ENCODE measurements around the gene MAPK10.

Gene MAPK10

GRCh38 chr4:86247906-86248305, 111.9 kb downstream of the MAPK10 start:
- no peaks in the 10 kb centered on the region for H3K79me2 ChIP-seq (ENCODE audit: low read length)
- no peaks in the 10 kb centered on the region for H3K27me3 ChIP-seq (ENCODE audit: low read depth, low read length)
- H3K36me3 ChIP-seq (replicated peaks; ENCODE audit: low read depth, low read length): no peaks in the 10 kb centered on the region
- no peak for TF ChIP-seq EZH2phosphoT487 (IDR thresholded peaks at IDR 0.05; ENCODE audit: low read depth)
- TF ChIP-seq, protein P1, sequence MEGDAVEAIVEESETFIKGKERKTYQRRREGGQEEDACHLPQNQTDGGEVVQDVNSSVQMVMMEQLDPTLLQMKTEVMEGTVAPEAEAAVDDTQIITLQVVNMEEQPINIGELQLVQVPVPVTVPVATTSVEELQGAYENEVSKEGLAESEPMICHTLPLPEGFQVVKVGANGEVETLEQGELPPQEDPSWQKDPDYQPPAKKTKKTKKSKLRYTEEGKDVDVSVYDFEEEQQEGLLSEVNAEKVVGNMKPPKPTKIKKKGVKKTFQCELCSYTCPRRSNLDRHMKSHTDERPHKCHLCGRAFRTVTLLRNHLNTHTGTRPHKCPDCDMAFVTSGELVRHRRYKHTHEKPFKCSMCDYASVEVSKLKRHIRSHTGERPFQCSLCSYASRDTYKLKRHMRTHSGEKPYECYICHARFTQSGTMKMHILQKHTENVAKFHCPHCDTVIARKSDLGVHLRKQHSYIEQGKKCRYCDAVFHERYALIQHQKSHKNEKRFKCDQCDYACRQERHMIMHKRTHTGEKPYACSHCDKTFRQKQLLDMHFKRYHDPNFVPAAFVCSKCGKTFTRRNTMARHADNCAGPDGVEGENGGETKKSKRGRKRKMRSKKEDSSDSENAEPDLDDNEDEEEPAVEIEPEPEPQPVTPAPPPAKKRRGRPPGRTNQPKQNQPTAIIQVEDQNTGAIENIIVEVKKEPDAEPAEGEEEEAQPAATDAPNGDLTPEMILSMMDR (IDR thresholded peaks at IDR 0.05; ENCODE audit: low read depth, low read length): no peak
- no peaks in the 10 kb centered on the region for H3K9me3 ChIP-seq (ENCODE audit: insufficient read depth, low read length)
- no peak overlapping the region for H2AFZ ChIP-seq (ENCODE audit: low read depth, low read length)
- H3K4me3 ChIP-seq (ENCODE audit: low read length): no peak overlapping the region
- no peak overlapping the region for H3K27ac ChIP-seq (ENCODE audit: low read length)
- no peaks in the 10 kb centered on the region for H4K20me1 ChIP-seq (ENCODE audit: insufficient read depth, low read length)
- no peak overlapping the region for H3K4me2 ChIP-seq (ENCODE audit: low read length)
- no peak overlapping the region for H3K9ac ChIP-seq (ENCODE audit: low read length)
- no peaks in the 10 kb centered on the region for H3K4me1 ChIP-seq (ENCODE audit: low read length)

DNA sequence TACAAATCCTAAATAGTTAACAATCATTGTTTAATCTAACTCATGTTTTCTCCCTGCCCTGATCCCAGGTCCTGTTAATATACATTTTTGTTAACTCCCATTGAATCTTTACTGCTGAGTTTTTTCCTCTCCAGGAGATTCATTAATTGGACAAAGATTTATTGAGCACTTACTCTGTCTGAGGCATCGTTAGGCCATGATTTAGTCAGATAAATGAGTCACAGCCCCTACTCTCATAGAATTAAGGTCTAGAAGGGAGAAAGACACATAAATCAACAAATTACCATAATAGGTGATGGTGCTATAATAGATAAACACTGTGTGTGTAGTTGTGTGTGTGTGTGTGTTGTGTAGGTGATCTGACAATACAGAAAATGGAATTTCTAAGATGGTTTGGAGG, 112.5 kb downstream of the MAPK10 start:
- no peaks in the 10 kb centered on the region for H3K4me1 ChIP-seq (ENCODE audit: low read length)
- no peak overlapping the region for H3K4me2 ChIP-seq (ENCODE audit: low read length)
- no peak overlapping the region for H2AFZ ChIP-seq (ENCODE audit: low read depth, low read length)
- H3K4me3 ChIP-seq (ENCODE audit: low read length): no peak overlapping the region
- no peaks in the 10 kb centered on the region for H3K36me3 ChIP-seq (replicated peaks; ENCODE audit: low read depth, low read length)
- no peak overlapping the region for H3K27ac ChIP-seq (ENCODE audit: low read length)
- TF ChIP-seq EZH2phosphoT487 (IDR thresholded peaks at IDR 0.05; ENCODE audit: low read depth): no peak
- TF ChIP-seq, protein P1 (IDR thresholded peaks at IDR 0.05; ENCODE audit: low read depth, low read length): no peak
- no peaks in the 10 kb centered on the region for H3K79me2 ChIP-seq (ENCODE audit: low read length)
- no peaks in the 10 kb centered on the region for H4K20me1 ChIP-seq (ENCODE audit: insufficient read depth, low read length)
- H3K9me3 ChIP-seq (ENCODE audit: insufficient read depth, low read length): no peaks in the 10 kb centered on the region
- H3K27me3 ChIP-seq (ENCODE audit: low read depth, low read length): no peaks in the 10 kb centered on the region
- H3K9ac ChIP-seq (ENCODE audit: low read length): no peak overlapping the region

- H3K9me3 ChIP-seq (ENCODE audit: insufficient read depth, low read length): no peaks in the 10 kb centered on the region
- H4K20me1 ChIP-seq (ENCODE audit: insufficient read depth, low read length): no peaks in the 10 kb centered on the region
- H3K4me1 ChIP-seq (ENCODE audit: low read length): no peaks in the 10 kb centered on the region
- no peaks in the 10 kb centered on the region for H3K27me3 ChIP-seq (ENCODE audit: low read depth, low read length)
- H3K4me2 ChIP-seq (ENCODE audit: low read length): no peak overlapping the region
- H3K79me2 ChIP-seq (ENCODE audit: low read length): no peaks in the 10 kb centered on the region
- H3K4me3 ChIP-seq (ENCODE audit: low read length): no peak overlapping the region
- no peaks in the 10 kb centered on the region for H3K36me3 ChIP-seq (replicated peaks; ENCODE audit: low read depth, low read length)
- H3K27ac ChIP-seq (ENCODE audit: low read length): no peak overlapping the region
- H3K9ac ChIP-seq (ENCODE audit: low read length): no peak overlapping the region
- TF ChIP-seq, protein P1 (IDR thresholded peaks at IDR 0.05; ENCODE audit: low read depth, low read length): no peak
- TF ChIP-seq EZH2phosphoT487 (IDR thresholded peaks at IDR 0.05; ENCODE audit: low read depth): no peak
- H2AFZ ChIP-seq (ENCODE audit: low read depth, low read length): no peak overlapping the region
These were observed 116.1 kb downstream of the MAPK10 start for GRCh38 chr4:86243750-86244149.

DNA sequence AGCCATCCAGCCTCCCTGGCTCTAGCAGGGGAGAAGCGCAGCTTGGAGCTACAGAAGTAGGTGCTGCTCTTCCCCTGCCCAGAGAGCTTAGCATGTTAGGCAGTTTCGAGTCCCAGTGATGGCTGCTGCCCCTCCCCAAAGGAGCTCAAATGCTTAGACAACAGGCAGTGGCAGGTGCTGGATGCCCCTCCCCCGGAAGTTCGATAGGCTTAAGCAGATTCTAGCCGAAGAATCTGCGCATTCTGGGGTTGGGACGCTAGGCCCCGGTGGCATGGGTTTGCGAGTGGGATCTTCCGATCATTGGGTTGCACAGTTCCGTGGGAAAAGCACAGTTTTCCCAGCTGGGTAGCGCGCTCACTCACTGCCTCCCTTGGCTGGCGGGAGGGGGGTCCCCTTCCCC, 117.2 kb downstream of the MAPK10 start:
- Histone ChIP-seq H4K20me1 (ENCODE audit: insufficient read depth, low read length) (no peaks in the 10 kb centered on the region), H3K4me1 (ENCODE audit: low read length) (no peaks in the 10 kb centered on the region), H3K9ac (ENCODE audit: low read length) (no peak overlapping the region), H3K36me3 (replicated peaks; ENCODE audit: low read depth, low read length) (no peaks in the 10 kb centered on the region), H3K4me2 (ENCODE audit: low read length) (no peak overlapping the region), H3K9me3 (ENCODE audit: insufficient read depth, low read length) (no peaks in the 10 kb centered on the region), H3K79me2 (ENCODE audit: low read length) (no peaks in the 10 kb centered on the region), H2AFZ (ENCODE audit: low read depth, low read length) (no peak overlapping the region), H3K27ac (ENCODE audit: low read length) (no peak overlapping the region), H3K27me3 (ENCODE audit: low read depth, low read length) (no peaks in the 10 kb centered on the region), H3K4me3 (ENCODE audit: low read length) (no peak overlapping the region)
- TF ChIP-seq, protein P1 (IDR thresholded peaks at IDR 0.05; ENCODE audit: low read depth, low read length): no peak
- TF ChIP-seq EZH2phosphoT487 (IDR thresholded peaks at IDR 0.05; ENCODE audit: low read depth): no peak
